ENCODE measurements around the gene ERMP1. TPM values are rescaled to one million over a fixed set of nuclear protein-coding genes. Genes with fewer than 3 reads are reported as not detected.

Gene ERMP1
- total and polyA plus RNA-seq, 10 of the 15 experiments (the other 5 are each of a cell fraction or from before 2014, with no cell fraction given) = 2.4 to 42.1 (median 8.1) TPM

GRCh38 chr9:5820425-5820824 lies 12.5 kb downstream of the ERMP1 start (continued):
- TF ChIP-seq IRF5 (IDR thresholded peaks at IDR 0.05; ENCODE audit: borderline replicate concordance) (no peak), CHD2 (IDR thresholded peaks at IDR 0.05; ENCODE audit: borderline replicate concordance, low read depth, low read length) (no peak), WRNIP1 (IDR thresholded peaks at IDR 0.05; ENCODE audit: borderline replicate concordance, low read depth, low read length) (no peak), USF1 (IDR thresholded peaks at IDR 0.05; ENCODE audit: borderline replicate concordance, extremely low read length, insufficient read depth, low read depth, low read length) (no peak), JUNB (IDR thresholded peaks at IDR 0.05) (peak; percentile 32; the same call in 1 of the 2 replicates), IRF4 (IDR thresholded peaks at IDR 0.05; ENCODE audit: low read depth, low read length) (no peak), MXI1 (IDR thresholded peaks at IDR 0.05; ENCODE audit: low read depth, low read length) (no peak), CREM (IDR thresholded peaks at IDR 0.05; ENCODE audit: low read depth) (peak; percentile 55; the same call in 1 of the 2 replicates), MTA2 (IDR thresholded peaks at IDR 0.05; ENCODE audit: low read depth) (0 out of 2 replicates have a peak, but pooled peaks have one; percentile 25), ZBTB4 (CRISPR knock-in tag; IDR thresholded peaks at IDR 0.05) (no peak), NFIC (IDR thresholded peaks at IDR 0.05; ENCODE audit: low read depth, low read length) (no peak), FOS (IDR thresholded peaks at IDR 0.05; ENCODE audit: borderline replicate concordance, extremely low read depth, insufficient read length) (no peak)

Data from GM12878 (cell line).